IMR-90 (cell line): ENCODE measurements around the gene CDKL5. TPM values are rescaled to one million over a fixed set of nuclear protein-coding genes. Genes with fewer than 3 reads are reported as not detected.

Experiments
- ATAC-seq: fragments of 200-7000 bp; cut with Tn5 transposase; 2 replicates; pipeline ENCODE4 v1.9.1; 2020; ENCODE audit warnings: low read depth, mild to moderate bottlenecking, moderate library complexity
- BruUV-seq: library from RNA; stranded (reverse); fragments of 400-500 nt; replicated peaks from 2 replicates; lab custom pipeline; 2021; lab: Mats Ljungman, UMichigan
- CTCF ChIA-PET: fragments of 300-600 bp; formaldehyde crosslinking; extraction: SDS; loops from one replicate; lab custom pipeline; 2021; ENCODE audit warnings: antibody characterized with exemption; lab: Yijun Ruan, JAX
- POLR2A ChIA-PET: fragments of 300-600 bp; sonication (Branson Sonifier 250); formaldehyde crosslinking; loops from one replicate; lab custom pipeline; 2022; ENCODE audit warnings: antibody characterized with exemption; ENCODE audit not compliant: unreplicated experiment; lab: Charles Lee
- DNase-seq: peaks from one replicate; pipeline ENCODE4 v3.0.0; 2013
- H2AFZ ChIP-seq: replicated peaks from 2 replicates; pipeline ENCODE3; 2013; ENCODE audit warnings: low read length, mild to moderate bottlenecking; ENCODE audit not compliant: poor library complexity
- H2AK5ac ChIP-seq: 2 replicates; pipeline ENCODE4 v1.6.1; 2013; ENCODE audit warnings: low read depth, low read length, inconsistent platforms
- H2AK9ac ChIP-seq: replicated peaks from 2 replicates; pipeline ENCODE3; 2013; ENCODE audit warnings: mild to moderate bottlenecking, low read depth, low read length, moderate library complexity; ENCODE audit not compliant: poor library complexity
- H2BK120ac ChIP-seq: 2 replicates; pipeline ENCODE4 v1.6.1; 2013; ENCODE audit warnings: low read depth, low read length, inconsistent platforms
- H2BK15ac ChIP-seq: 3 replicates; pipeline ENCODE4 v1.6.1; 2013; ENCODE audit warnings: low read depth, low read length, inconsistent platforms
- H2BK20ac ChIP-seq: 2 replicates; pipeline ENCODE4 v1.6.1; 2013; ENCODE audit warnings: low read depth, mild to moderate bottlenecking, inconsistent platforms, low read length, moderate library complexity
- H2BK5ac ChIP-seq: 2 replicates; pipeline ENCODE4 v1.6.1; 2013; ENCODE audit warnings: mild to moderate bottlenecking, low read depth, low read length, inconsistent platforms; ENCODE audit not compliant: poor library complexity, severe bottlenecking
- H3K14ac ChIP-seq: replicated peaks from 2 replicates; pipeline ENCODE4 v1.6.1; 2013; ENCODE audit warnings: low read depth, low read length, inconsistent platforms
- H3K18ac ChIP-seq: 2 replicates; pipeline ENCODE4 v1.6.1; 2013; ENCODE audit warnings: low read depth, low read length, control low read depth
- H3K23ac ChIP-seq: 2 replicates; pipeline ENCODE4 v1.6.1; 2013; ENCODE audit warnings: low read depth, low read length, inconsistent platforms
- H3K27ac ChIP-seq: 2 replicates; pipeline ENCODE4 v1.5.1; 2013; ENCODE audit warnings: mild to moderate bottlenecking, control low read depth, low read length; ENCODE audit not compliant: insufficient read depth
- H3K27me3 ChIP-seq: 2 replicates; pipeline ENCODE4 v1.6.1; 2013; ENCODE audit warnings: low read length; ENCODE audit not compliant: control insufficient read depth, insufficient read depth
- H3K36me3 ChIP-seq: 2 replicates; pipeline ENCODE4 v1.6.1; 2013; ENCODE audit warnings: low read length, mixed read lengths; ENCODE audit not compliant: control insufficient read depth, insufficient read depth
- H3K4ac ChIP-seq: 2 replicates; pipeline ENCODE4 v1.6.1; 2013; ENCODE audit warnings: low read depth, low read length, inconsistent platforms
- H3K4me1 ChIP-seq: 2 replicates; pipeline ENCODE4 v1.6.1; 2013; ENCODE audit warnings: low read length, mixed read lengths; ENCODE audit not compliant: control insufficient read depth, insufficient read depth
- H3K4me2 ChIP-seq: 2 replicates; pipeline ENCODE4 v1.6.1; 2013; ENCODE audit warnings: low read depth, mild to moderate bottlenecking, control low read depth, low read length, moderate library complexity
- H3K4me3 ChIP-seq: 2 replicates; pipeline ENCODE4 v1.5.1; 2013; ENCODE audit warnings: low read depth, mild to moderate bottlenecking, control low read depth, low read length, moderate library complexity; ENCODE audit not compliant: insufficient read depth
- H3K56ac ChIP-seq: 2 replicates; pipeline ENCODE4 v1.6.1; 2013; ENCODE audit warnings: low read length, inconsistent platforms; ENCODE audit not compliant: insufficient read depth; ENCODE audit errors: extremely low read depth
- H3K79me1 ChIP-seq, 2 experiments: 2 replicates each; pipeline ENCODE4 v1.6.1; 2013; ENCODE audit warnings: low read length in 2 of 2, inconsistent platforms in 1 of 2, low read depth in 1 of 2
- H3K9ac ChIP-seq: 2 replicates; pipeline ENCODE4 v1.6.1; 2013; ENCODE audit warnings: low read depth, low read length, control low read depth
- H3K9me1 ChIP-seq: 2 replicates; pipeline ENCODE4 v1.6.1; 2013; ENCODE audit warnings: low read length, inconsistent platforms; ENCODE audit not compliant: insufficient read depth
- H3K9me3 ChIP-seq: 2 replicates; pipeline ENCODE4 v1.6.1; 2013; ENCODE audit warnings: low read length; ENCODE audit not compliant: control insufficient read depth, insufficient read depth
- H4K20me1 ChIP-seq: 2 replicates; pipeline ENCODE4 v1.6.1; 2013; ENCODE audit warnings: low read length, inconsistent platforms; ENCODE audit not compliant: insufficient read depth
- H4K5ac ChIP-seq: 2 replicates; pipeline ENCODE4 v1.6.1; 2013; ENCODE audit warnings: mild to moderate bottlenecking, low read depth, low read length, control low read depth
- H4K8ac ChIP-seq, 2 experiments: 2 replicates each; pipeline ENCODE4 v1.6.1; 2013; ENCODE audit warnings: low read depth in 2 of 2, low read length in 2 of 2, control low read depth in 1 of 2, inconsistent platforms in 1 of 2
- H4K91ac ChIP-seq: 2 replicates; pipeline ENCODE4 v1.6.1; 2013; ENCODE audit warnings: low read depth, low read length, inconsistent platforms; ENCODE audit not compliant: insufficient read depth
- MAFK ChIP-seq: IDR thresholded peaks from 2 replicates; pipeline ENCODE4 v1.6.1; 2012; ENCODE audit warnings: low read depth, low read length, improper control_type of control experiment
- NFE2L2 ChIP-seq: fragments of 150-350 bp; IDR thresholded peaks from 2 replicates; pipeline ENCODE4 v1.6.1; 2016; ENCODE audit warnings: low read depth, mild to moderate bottlenecking, low read length
- WGBS, 2 experiments: methylation state at CpG; one replicate each; pipeline versions ENCODE4 v1.1.5 to v1.1.7; 2013; ENCODE audit warnings: missing lambda C conversion rate in 2 of 2; ENCODE audit not compliant: insufficient read length in 1 of 2; ENCODE audit errors: extremely low coverage in 2 of 2; 5-methylcytosine and 5-hydroxymethylcytosine counted together
- dilution Hi-C: fragments of 300-500 bp; cut with HindIII; formaldehyde crosslinking; loops from one replicate; pipeline ENCODE4 v1.14.3; 2018; ENCODE audit warnings: low sequenced_read_pairs; ENCODE audit not compliant: unreplicated experiment
- in situ Hi-C: fragments of 300-500 bp; cut with MboI; formaldehyde crosslinking; loops from 3 replicates; pipeline ENCODE4 v1.14.3; 2019; ENCODE audit warnings: low sequenced_read_pairs, inconsistent platforms, mixed read lengths
- intact Hi-C: fragments of 100-400 bp; cut with micrococcal nuclease; formaldehyde crosslinking; loops from 2 replicates; pipeline ENCODE4 v1.10.0; 2022
- polyA plus RNA-seq, 3 experiments: library from polyadenylated mRNA; depleted of rRNA; stranded (reverse); fragments of >200 nt; gene quantifications; 2 replicates each; pipeline ENCODE4 v1.2.3, GENCODE V29; 2012; ENCODE audit warnings: low replicate concordance in 1 of 3
- total RNA-seq: library from RNA; depleted of rRNA; stranded (reverse); fragments of >200 nt; gene quantifications from 2 replicates; pipeline ENCODE4 v1.2.3, GENCODE V29; 2012

The CDKL5 gene
- total and polyA plus RNA-seq, 2 of the 4 experiments (the other 2 are of a cell fraction) = 3.5 to 9.7 TPM

DNA sequence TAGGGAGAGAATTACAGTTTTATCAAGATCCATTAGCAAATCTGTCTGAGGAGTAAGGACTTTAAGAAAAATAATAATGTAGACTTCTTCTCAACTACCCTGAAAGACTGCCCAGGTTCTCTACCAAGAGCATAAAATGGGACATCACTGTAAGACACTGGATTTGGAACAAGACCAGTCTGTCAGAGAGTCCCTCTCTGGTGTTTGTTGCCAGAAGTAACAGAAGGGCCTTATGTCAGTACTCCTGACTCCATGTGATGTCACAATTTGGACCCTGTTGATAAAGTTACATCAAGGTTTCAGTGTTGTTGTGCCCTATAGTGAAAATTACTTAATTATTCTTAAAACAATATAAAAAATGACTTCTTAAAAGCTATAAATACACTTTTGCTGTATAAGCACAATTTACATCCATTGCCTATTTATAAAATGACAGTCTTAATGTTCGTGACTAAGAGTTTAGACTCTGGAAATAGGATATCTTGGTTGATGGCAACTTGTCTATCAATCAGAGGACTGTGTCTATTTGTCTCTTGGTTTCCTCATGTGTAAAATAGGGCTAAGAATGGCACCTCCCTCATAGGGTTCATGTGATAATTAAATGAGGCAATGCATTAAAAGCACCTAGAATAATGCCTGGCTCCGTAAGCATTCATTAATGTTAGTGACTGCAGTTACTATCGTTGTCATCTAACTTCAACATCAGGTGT, 188.7 kb downstream of the CDKL5 start:
- H2BK20ac ChIP-seq = no peak overlapping the region
- H3K4me2 ChIP-seq = no peak overlapping the region
- H3K79me1 ChIP-seq = no peaks in the 10 kb centered on the region
- H4K8ac ChIP-seq = no peak overlapping the region
- in situ Hi-C loops (no loop called here), intact Hi-C loops (no loop called here), dilution Hi-C loops (no loop called here)
- H3K4me3 ChIP-seq = no peak overlapping the region
- no peak overlapping the region for H3K14ac ChIP-seq
- no peaks in the 10 kb centered on the region for H4K20me1 ChIP-seq
- H3K18ac ChIP-seq = no peak overlapping the region
- H2AFZ ChIP-seq = no peak overlapping the region
- H4K5ac ChIP-seq = no peak overlapping the region
- no peak overlapping the region for H2BK15ac ChIP-seq
- WGBS, 2 experiments = no CpG with 5 or more reads among the region's 3 CpGs
- no TSS peak for BruUV-seq
- no peak overlapping the region for H3K23ac ChIP-seq
- H3K27ac ChIP-seq = no peak overlapping the region
- no peak overlapping the region for H3K4ac ChIP-seq
- no peak for DNase-seq
- CTCF ChIA-PET = no interaction called here
- H2BK5ac ChIP-seq = no peak overlapping the region
- ATAC-seq = no peak
- no peaks in the 10 kb centered on the region for H3K9me3 ChIP-seq
- H2BK120ac ChIP-seq = no peak overlapping the region
- no peak overlapping the region for H2AK5ac ChIP-seq
- no peak overlapping the region for H3K56ac ChIP-seq
- no peak overlapping the region for H2AK9ac ChIP-seq
- peaks cover 2% of the 10 kb centered on the region for H3K4me1 ChIP-seq
- H3K36me3 ChIP-seq = peaks cover 3% of the 10 kb centered on the region; the same call in 1 of the 2 replicates
- TF ChIP-seq MAFK = peak; percentile 56
- TF ChIP-seq NFE2L2 = no peak
- no peaks in the 10 kb centered on the region for H3K9me1 ChIP-seq
- H3K9ac ChIP-seq = no peak overlapping the region
- no peaks in the 10 kb centered on the region for H3K27me3 ChIP-seq
- H4K91ac ChIP-seq = no peak overlapping the region
- POLR2A ChIA-PET = no interaction called here
